ENCODE results near the gene ACTN2. TPM values are rescaled to one million over a fixed set of nuclear protein-coding genes. Genes with fewer than 3 reads are reported as not detected.

ACTN2 gene
- total RNA-seq, 1 donor from 2014 or later, result 660 TPM

DNA sequence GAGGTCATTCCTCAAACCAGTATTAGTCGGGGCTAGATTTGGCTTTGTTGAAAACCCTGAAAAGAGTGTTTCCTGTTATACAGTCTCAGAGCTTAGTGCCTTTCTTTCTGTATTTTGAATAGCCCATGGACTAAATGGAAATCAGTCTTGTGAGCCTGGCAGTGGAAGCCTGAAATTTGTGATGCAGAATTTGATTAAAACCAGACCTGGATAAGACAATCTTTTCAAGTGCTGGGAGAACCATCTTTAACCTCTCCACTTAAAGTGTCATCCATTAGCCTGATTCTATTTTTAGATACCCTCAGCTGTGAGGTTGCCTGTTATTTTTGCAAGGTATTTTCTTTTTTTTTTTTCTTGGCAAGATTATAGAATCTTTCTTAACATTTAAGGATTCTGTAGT is 19.5 kb downstream of the ACTN2 start:
- Histone ChIP-seq H3K9ac (ENCODE audit: low read depth in 1 of 3, low read length in 3 of 3) (peak overlapping the region in 2 of 3 donors; percentile 40), H3K27ac (ENCODE audit: low read depth, low read length) (peak overlapping the region; percentile 77), H3K27me3 (ENCODE audit: control insufficient read depth in 3 of 3, insufficient read depth in 3 of 3, low read length in 3 of 3) (no peaks in the 10 kb centered on the region), H3K36me3 (ENCODE audit: control insufficient read depth in 3 of 3, insufficient read depth in 3 of 3, low read length in 3 of 3) (peaks cover 0 to 11% (median 3%) of the 10 kb centered on the region in 3 donors), H3K4me1 (ENCODE audit: control insufficient read depth in 3 of 3, insufficient read depth in 3 of 3, low read length in 3 of 3) (peaks cover 29 to 67% (median 43%) of the 10 kb centered on the region in 3 donors), H3K4me3 (ENCODE audit: low read length in 3 of 3) (peak overlapping the region in 1 of 3 donors; percentile 11), H3K9me3 (ENCODE audit: control insufficient read depth in 3 of 3, low read length in 3 of 3) (no peaks in the 10 kb centered on the region)

GRCh38 chr1:236706183-236706582 is 19.9 kb downstream of the ACTN2 start:
- Histone ChIP-seq H3K9me3 (ENCODE audit: control insufficient read depth in 3 of 3, low read length in 3 of 3) (no peaks in the 10 kb centered on the region), H3K36me3 (ENCODE audit: control insufficient read depth in 3 of 3, insufficient read depth in 3 of 3, low read length in 3 of 3) (peaks cover 0 to 14% (median 3%) of the 10 kb centered on the region in 3 donors), H3K4me1 (ENCODE audit: control insufficient read depth in 3 of 3, insufficient read depth in 3 of 3, low read length in 3 of 3) (peaks cover 28 to 63% (median 44%) of the 10 kb centered on the region in 3 donors), H3K27me3 (ENCODE audit: control insufficient read depth in 3 of 3, insufficient read depth in 3 of 3, low read length in 3 of 3) (no peaks in the 10 kb centered on the region), H3K4me3 (ENCODE audit: low read length in 3 of 3) (peak overlapping the region in 1 of 3 donors; percentile 6), H3K9ac (ENCODE audit: low read depth in 1 of 3, low read length in 3 of 3) (peak overlapping the region in 2 of 3 donors; percentile 17 to 40), H3K27ac (ENCODE audit: low read depth, low read length) (peak overlapping the region; percentile 77)

DNA sequence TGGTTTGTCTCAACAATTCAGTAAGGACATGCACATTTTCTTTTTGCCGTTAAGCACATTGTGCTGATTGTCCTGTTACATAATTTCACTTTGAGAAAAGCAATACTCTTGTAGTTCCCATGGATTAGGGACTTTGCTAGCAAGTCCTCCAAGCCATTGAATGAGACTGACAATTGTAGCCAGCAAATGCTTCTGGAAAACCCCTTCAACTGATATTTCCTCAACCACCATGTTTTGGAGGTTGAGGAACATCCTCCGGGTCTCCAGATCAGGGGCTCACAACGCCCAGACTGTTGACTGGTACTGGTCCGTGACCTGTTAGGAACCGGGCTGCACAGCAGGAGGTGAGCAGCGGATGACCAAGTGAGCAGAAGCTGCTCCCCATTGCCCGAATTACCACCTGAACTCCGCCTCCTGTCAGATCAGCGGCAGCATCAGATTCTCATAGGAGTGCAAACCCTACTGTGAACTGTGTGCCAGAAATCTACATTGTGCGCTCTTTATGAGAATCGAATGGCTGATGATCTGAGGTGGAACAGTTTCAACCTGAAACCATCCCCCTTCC is 24.1 kb downstream of the ACTN2 start:
- no peaks in the 10 kb centered on the region for H3K27me3 ChIP-seq (ENCODE audit: control insufficient read depth in 3 of 3, insufficient read depth in 3 of 3, low read length in 3 of 3)
- no peak overlapping the region for H3K4me3 ChIP-seq (ENCODE audit: low read length in 3 of 3)
- peaks cover 0 to 7% (median 4%) of the 10 kb centered on the region in 3 donors for H3K36me3 ChIP-seq (ENCODE audit: control insufficient read depth in 3 of 3, insufficient read depth in 3 of 3, low read length in 3 of 3)
- peaks cover 16 to 38% (median 30%) of the 10 kb centered on the region in 3 donors for H3K4me1 ChIP-seq (ENCODE audit: control insufficient read depth in 3 of 3, insufficient read depth in 3 of 3, low read length in 3 of 3)
- H3K9me3 ChIP-seq (ENCODE audit: control insufficient read depth in 3 of 3, low read length in 3 of 3), result no peaks in the 10 kb centered on the region
- no peak overlapping the region for H3K9ac ChIP-seq (ENCODE audit: low read depth in 1 of 3, low read length in 3 of 3)
- no peak overlapping the region for H3K27ac ChIP-seq (ENCODE audit: low read depth, low read length)

DNA sequence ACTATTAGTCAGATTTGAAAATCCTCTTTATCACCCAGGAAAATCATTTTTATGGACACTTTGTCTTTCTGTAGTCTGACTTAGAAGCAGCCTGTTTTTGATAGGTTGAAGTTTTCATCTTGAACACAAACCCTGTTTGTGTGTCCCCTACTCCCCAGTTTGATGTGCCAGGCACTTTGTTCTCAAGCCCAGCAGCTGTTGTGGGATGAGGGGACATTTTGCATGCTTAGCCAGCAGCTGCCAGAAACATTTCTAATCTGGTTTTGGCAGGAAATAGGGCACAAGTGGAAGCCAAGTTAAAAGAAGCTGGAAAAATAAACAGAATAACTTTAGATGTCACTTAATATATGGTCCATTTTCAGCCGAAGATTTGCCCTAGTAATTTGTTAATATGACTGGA is 29.9 kb downstream of the ACTN2 start:
- Histone ChIP-seq H3K9me3 (ENCODE audit: control insufficient read depth in 3 of 3, low read length in 3 of 3) (no peaks in the 10 kb centered on the region), H3K9ac (ENCODE audit: low read depth in 1 of 3, low read length in 3 of 3) (peak overlapping the region in 1 of 3 donors; percentile 23), H3K27ac (ENCODE audit: low read depth, low read length) (peak overlapping the region; percentile 82), H3K27me3 (ENCODE audit: control insufficient read depth in 3 of 3, insufficient read depth in 3 of 3, low read length in 3 of 3) (no peaks in the 10 kb centered on the region), H3K4me1 (ENCODE audit: control insufficient read depth in 3 of 3, insufficient read depth in 3 of 3, low read length in 3 of 3) (peaks cover 32 to 41% (median 38%) of the 10 kb centered on the region in 3 donors), H3K4me3 (ENCODE audit: low read length in 3 of 3) (no peak overlapping the region), H3K36me3 (ENCODE audit: control insufficient read depth in 3 of 3, insufficient read depth in 3 of 3, low read length in 3 of 3) (peaks cover 9 to 35% (median 14%) of the 10 kb centered on the region in 3 donors)

DNA sequence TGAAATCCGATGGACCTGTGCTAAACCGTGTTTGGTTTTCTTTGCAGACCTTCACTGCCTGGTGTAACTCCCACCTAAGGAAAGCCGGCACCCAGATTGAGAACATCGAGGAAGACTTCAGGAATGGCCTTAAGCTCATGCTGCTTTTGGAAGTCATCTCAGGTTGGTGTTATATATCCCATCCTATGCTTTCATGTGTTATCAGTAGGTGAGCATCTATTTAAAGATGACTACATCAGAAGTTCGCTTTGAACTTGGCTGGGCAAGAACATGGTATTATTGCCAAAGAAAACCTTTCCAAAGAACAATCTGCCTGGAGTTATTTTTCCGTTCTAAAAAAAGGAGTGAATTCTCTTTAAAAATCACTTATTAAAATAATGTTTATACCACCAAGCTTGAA is 31.5 kb downstream of the ACTN2 start:
- Histone ChIP-seq H3K9ac (ENCODE audit: low read depth in 1 of 3, low read length in 3 of 3) (peak overlapping the region in 2 of 3 donors; percentile 10 to 48), H3K4me3 (ENCODE audit: low read length in 3 of 3) (no peak overlapping the region), H3K4me1 (ENCODE audit: control insufficient read depth in 3 of 3, insufficient read depth in 3 of 3, low read length in 3 of 3) (peaks cover 32 to 41% (median 38%) of the 10 kb centered on the region in 3 donors), H3K27ac (ENCODE audit: low read depth, low read length) (peak overlapping the region; percentile 82), H3K9me3 (ENCODE audit: control insufficient read depth in 3 of 3, low read length in 3 of 3) (no peaks in the 10 kb centered on the region), H3K36me3 (ENCODE audit: control insufficient read depth in 3 of 3, insufficient read depth in 3 of 3, low read length in 3 of 3) (peaks cover 14 to 37% (median 19%) of the 10 kb centered on the region in 3 donors), H3K27me3 (ENCODE audit: control insufficient read depth in 3 of 3, insufficient read depth in 3 of 3, low read length in 3 of 3) (no peaks in the 10 kb centered on the region)

GRCh38 chr1:236718328-236718727 is 32.0 kb downstream of the ACTN2 start:
- H3K36me3 ChIP-seq (ENCODE audit: control insufficient read depth in 3 of 3, insufficient read depth in 3 of 3, low read length in 3 of 3), result peaks cover 15 to 39% (median 22%) of the 10 kb centered on the region in 3 donors
- peaks cover 32 to 41% (median 38%) of the 10 kb centered on the region in 3 donors for H3K4me1 ChIP-seq (ENCODE audit: control insufficient read depth in 3 of 3, insufficient read depth in 3 of 3, low read length in 3 of 3)
- H3K27me3 ChIP-seq (ENCODE audit: control insufficient read depth in 3 of 3, insufficient read depth in 3 of 3, low read length in 3 of 3), result no peaks in the 10 kb centered on the region
- no peak overlapping the region for H3K4me3 ChIP-seq (ENCODE audit: low read length in 3 of 3)
- H3K27ac ChIP-seq (ENCODE audit: low read depth, low read length), result peak overlapping the region; percentile 82
- H3K9me3 ChIP-seq (ENCODE audit: control insufficient read depth in 3 of 3, low read length in 3 of 3), result no peaks in the 10 kb centered on the region
- H3K9ac ChIP-seq (ENCODE audit: low read depth in 1 of 3, low read length in 3 of 3), result peak overlapping the region in 2 of 3 donors; percentile 10 to 48

DNA sequence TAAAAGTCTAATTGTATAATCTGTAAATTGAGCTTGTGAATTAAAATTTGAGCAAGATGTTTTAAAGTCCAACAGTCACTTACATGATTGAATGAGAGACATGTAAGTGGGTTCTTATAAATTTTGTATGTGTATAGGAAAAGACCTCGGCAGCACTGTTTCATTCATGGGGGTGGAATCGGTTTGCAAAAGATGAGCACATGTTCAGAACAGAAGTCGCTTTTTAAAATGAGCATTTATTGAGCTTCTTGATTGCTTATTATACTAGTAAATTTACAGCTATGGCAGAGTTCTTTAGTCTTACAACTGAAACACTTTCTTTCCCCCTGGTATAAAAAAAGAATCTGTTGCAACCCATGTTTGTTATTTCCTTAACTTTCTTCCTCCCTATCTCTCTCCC is 33.9 kb downstream of the ACTN2 start:
- H3K36me3 ChIP-seq (ENCODE audit: control insufficient read depth in 3 of 3, insufficient read depth in 3 of 3, low read length in 3 of 3), result peaks cover 23 to 52% (median 34%) of the 10 kb centered on the region in 3 donors
- H3K27ac ChIP-seq (ENCODE audit: low read depth, low read length), result peak overlapping the region; percentile 19
- H3K4me1 ChIP-seq (ENCODE audit: control insufficient read depth in 3 of 3, insufficient read depth in 3 of 3, low read length in 3 of 3), result peaks cover 30 to 45% (median 42%) of the 10 kb centered on the region in 3 donors
- H3K9ac ChIP-seq (ENCODE audit: low read depth in 1 of 3, low read length in 3 of 3), result no peak overlapping the region
- H3K9me3 ChIP-seq (ENCODE audit: control insufficient read depth in 3 of 3, low read length in 3 of 3), result no peaks in the 10 kb centered on the region
- H3K27me3 ChIP-seq (ENCODE audit: control insufficient read depth in 3 of 3, insufficient read depth in 3 of 3, low read length in 3 of 3), result no peaks in the 10 kb centered on the region
- H3K4me3 ChIP-seq (ENCODE audit: low read length in 3 of 3), result no peak overlapping the region

DNA sequence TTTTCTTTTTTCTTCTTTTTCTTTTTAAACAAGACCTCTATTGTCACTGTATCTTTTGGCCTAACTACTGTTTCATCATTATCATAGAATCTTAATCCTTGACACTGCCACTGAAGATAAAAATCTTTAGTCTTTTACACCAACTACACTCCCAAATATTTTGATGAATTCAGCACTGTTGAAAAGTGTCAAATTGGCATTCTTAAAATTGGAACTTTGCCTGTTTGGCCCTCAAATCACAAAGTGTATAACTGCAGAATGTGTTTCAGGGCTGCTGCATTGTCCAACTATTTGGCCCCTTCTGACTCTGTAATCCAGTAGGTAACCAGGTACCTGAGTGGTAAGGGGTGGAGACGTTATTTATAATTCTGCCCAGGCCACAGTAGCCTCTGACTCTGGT is 34.3 kb downstream of the ACTN2 start:
- Histone ChIP-seq H3K4me3 (ENCODE audit: low read length in 3 of 3) (no peak overlapping the region), H3K27me3 (ENCODE audit: control insufficient read depth in 3 of 3, insufficient read depth in 3 of 3, low read length in 3 of 3) (no peaks in the 10 kb centered on the region), H3K9me3 (ENCODE audit: control insufficient read depth in 3 of 3, low read length in 3 of 3) (no peaks in the 10 kb centered on the region), H3K36me3 (ENCODE audit: control insufficient read depth in 3 of 3, insufficient read depth in 3 of 3, low read length in 3 of 3) (peaks cover 23 to 52% (median 35%) of the 10 kb centered on the region in 3 donors), H3K4me1 (ENCODE audit: control insufficient read depth in 3 of 3, insufficient read depth in 3 of 3, low read length in 3 of 3) (peaks cover 26 to 43% (median 38%) of the 10 kb centered on the region in 3 donors), H3K27ac (ENCODE audit: low read depth, low read length) (peak overlapping the region; percentile 19), H3K9ac (ENCODE audit: low read depth in 1 of 3, low read length in 3 of 3) (no peak overlapping the region)

GRCh38 chr1:236724049-236724448 is 37.8 kb downstream of the ACTN2 start:
- Histone ChIP-seq H3K36me3 (ENCODE audit: control insufficient read depth in 3 of 3, insufficient read depth in 3 of 3, low read length in 3 of 3) (peaks cover 39 to 66% (median 44%) of the 10 kb centered on the region in 3 donors), H3K9ac (ENCODE audit: low read depth in 1 of 3, low read length in 3 of 3) (peak overlapping the region in 1 of 3 donors; percentile 40), H3K27me3 (ENCODE audit: control insufficient read depth in 3 of 3, insufficient read depth in 3 of 3, low read length in 3 of 3) (no peaks in the 10 kb centered on the region), H3K9me3 (ENCODE audit: control insufficient read depth in 3 of 3, low read length in 3 of 3) (no peaks in the 10 kb centered on the region), H3K27ac (ENCODE audit: low read depth, low read length) (no peak overlapping the region), H3K4me1 (ENCODE audit: control insufficient read depth in 3 of 3, insufficient read depth in 3 of 3, low read length in 3 of 3) (peaks cover 4 to 32% (median 25%) of the 10 kb centered on the region in 3 donors), H3K4me3 (ENCODE audit: low read length in 3 of 3) (no peak overlapping the region)

GRCh38 chr1:236724506-236724905 is 38.2 kb downstream of the ACTN2 start:
- Histone ChIP-seq H3K27ac (ENCODE audit: low read depth, low read length) (no peak overlapping the region), H3K9ac (ENCODE audit: low read depth in 1 of 3, low read length in 3 of 3) (peak overlapping the region in 1 of 3 donors; percentile 40), H3K9me3 (ENCODE audit: control insufficient read depth in 3 of 3, low read length in 3 of 3) (no peaks in the 10 kb centered on the region), H3K36me3 (ENCODE audit: control insufficient read depth in 3 of 3, insufficient read depth in 3 of 3, low read length in 3 of 3) (peaks cover 43 to 65% (median 43%) of the 10 kb centered on the region in 3 donors), H3K27me3 (ENCODE audit: control insufficient read depth in 3 of 3, insufficient read depth in 3 of 3, low read length in 3 of 3) (no peaks in the 10 kb centered on the region), H3K4me3 (ENCODE audit: low read length in 3 of 3) (no peak overlapping the region), H3K4me1 (ENCODE audit: control insufficient read depth in 3 of 3, insufficient read depth in 3 of 3, low read length in 3 of 3) (peaks cover 4 to 30% (median 23%) of the 10 kb centered on the region in 3 donors)

Measured in skeletal muscle tissue (tissue), 4 donors.